ENCODE results near the gene MUC6.
A peak's percentile ranks its signal among the peaks of the same experiment; 100 is the strongest.
"Not testable (repeated sequence)": the region's sequence is repeated elsewhere in the genome, so short reads cannot be mapped to it uniquely, and the experiment has no call there.

The MUC6 gene

DNA sequence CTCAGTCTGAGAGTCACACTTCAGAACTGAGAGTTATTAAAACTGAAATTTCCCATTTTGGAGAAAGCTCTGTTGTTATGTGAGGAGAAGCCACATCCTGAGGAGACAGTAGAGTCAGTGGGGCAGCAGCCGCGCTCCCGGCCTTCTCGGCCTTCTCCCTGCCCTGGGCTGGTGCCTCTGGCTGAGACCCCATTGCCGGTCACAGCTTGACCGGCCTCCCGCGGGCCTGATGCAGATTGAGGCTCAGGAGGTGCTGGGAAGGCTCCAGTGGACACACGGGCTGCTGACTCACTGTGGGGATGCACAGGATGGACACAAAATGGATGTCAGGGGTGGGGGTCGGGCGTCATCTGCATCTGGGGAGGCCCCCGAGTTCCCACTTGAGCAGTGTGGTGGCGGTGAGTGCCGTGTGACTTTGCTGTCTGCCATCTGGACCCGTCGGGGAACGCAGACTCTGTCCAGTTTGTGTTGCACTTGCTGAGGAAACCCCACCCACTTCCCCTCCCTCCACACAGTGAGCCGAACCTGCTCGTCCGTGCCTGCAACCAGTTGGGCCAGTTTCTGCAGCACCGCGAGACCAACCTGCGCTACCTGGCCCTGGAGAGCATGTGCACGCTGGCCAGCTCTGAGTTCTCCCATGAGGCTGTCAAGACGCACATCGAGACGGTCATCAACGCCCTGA, 50.1 kb downstream of the MUC6 start:
- DNase-seq (ENCODE audit: low spot score) = no peak

DNA sequence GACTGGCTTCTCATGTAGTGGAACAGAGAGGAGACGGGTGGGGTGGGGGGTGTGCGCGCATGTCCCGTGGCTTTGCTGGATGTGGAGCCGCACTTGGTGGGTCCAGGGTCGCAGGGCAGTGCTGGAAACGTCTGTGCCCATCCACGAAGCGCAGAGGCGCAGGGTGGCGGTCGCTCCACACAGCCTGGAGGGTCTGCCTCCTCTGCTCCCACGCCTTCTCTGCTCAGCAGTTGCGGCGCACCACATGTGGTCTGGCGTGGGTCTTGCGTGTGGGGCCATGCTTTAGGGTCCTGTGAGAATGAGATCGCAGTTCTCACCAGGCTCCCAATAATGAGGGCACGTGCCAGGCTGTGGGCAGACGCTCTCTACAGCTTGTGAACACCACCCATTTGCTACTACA, 50.7 kb downstream of the MUC6 start:
- no peak for DNase-seq (ENCODE audit: low spot score)

DNA sequence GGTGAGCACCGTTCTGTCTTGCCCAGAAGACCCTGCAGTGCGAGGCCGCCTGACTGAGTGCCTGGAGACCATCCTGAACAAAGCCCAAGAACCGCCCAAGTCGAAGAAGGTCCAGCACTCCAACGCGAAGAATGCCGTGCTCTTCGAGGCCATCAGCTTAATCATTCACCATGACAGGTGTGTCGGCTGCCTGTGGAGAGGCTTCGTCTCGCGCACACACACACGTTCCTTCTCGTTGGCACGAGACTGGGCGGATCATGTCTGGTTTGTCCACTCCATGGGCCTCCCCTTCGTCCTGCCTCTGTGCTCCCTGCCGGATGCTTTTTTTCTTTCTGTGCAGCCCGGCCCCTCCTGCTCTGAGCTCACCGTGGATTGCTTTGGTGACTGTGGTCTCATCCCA, 51.1 kb downstream of the MUC6 start:
- no peak for DNase-seq (ENCODE audit: low spot score)

DNA sequence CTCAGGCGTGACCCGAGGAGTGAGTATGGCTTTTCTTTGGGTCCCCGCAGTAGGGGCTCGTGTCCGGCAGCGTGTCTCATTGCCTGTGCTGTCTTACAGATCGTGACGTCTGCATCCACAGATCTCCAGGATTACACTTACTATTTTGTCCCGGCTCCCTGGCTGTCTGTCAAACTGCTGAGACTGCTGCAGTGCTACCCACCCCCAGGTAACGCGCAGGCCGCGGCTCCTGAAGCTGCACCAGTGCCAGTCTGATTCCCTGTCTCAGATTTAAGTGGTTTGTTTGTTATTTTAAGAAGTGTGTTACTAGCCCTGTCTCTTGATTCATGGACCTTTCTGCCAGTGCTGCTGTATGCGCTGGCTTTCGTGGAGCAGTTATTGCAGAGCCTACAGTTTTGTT, 52.0 kb downstream of the MUC6 start:
- no peak for DNase-seq (ENCODE audit: low spot score)

DNA sequence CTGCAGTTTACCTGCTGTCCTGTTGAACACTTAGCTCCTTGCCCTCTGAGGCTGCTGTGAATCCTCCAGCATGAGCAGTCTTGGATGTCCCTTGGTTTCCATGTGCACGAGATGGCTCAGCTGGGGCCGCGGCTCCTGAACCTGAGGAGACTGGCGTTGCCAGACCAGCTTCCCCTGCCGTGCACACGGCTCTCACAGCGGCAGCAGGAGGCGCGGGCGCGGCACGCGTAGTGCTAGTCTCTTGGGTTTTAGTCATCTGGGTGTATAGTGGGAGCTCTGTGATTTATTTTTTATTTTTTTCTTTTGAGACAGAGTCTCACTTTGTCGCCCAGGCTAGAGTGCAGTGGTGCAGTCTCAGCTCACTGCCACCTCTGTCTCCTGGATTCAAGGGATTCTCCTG, 54.8 kb downstream of the MUC6 start:
- no peak for DNase-seq (ENCODE audit: low spot score)

DNA sequence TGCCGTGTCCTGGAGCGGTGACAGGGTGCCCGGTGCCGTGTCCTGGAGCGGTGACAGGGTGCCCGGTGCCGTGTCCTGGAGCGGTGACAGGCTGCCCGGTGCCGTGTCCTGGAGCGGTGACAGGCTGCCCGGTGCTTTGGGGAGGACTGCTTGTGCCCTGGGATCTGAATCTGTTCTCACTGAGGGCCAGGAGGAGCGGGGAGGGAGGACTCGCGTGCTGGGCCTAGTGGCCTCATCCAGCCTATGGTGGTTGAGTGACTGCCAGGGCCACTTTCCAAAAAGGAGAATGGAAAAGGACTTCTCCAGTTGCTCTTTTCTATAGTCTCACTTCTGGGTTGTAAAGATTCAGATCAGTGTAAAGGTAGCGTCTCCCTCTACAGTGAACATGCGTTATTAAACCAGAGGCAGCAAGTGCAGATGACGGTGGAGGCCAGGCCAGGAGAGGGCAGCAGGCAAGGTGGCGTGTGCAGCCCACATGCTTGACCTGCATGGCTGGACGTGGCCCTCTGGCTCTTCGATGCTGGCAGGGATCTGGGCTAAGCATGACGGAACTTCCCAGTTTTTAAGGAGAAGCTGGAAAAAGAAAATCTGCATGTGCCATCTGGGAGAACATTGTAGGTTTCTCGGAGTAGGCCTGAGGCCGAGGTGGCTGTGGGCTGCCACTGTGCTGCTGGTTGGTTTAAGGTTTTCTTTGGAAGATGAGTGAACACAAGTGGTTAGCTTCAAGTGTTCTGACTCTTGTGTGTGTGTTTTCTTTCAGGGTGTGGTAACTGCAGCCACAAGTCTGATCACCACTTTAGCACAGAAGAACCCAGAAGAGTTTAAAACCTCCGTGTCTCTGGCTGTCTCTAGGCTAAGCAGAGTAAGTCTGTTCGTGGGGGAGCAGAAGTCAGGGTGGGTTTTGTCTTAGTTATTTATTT, 55.8 kb downstream of the MUC6 start:
- DNase-seq (ENCODE audit: low spot score) = no peak

DNA sequence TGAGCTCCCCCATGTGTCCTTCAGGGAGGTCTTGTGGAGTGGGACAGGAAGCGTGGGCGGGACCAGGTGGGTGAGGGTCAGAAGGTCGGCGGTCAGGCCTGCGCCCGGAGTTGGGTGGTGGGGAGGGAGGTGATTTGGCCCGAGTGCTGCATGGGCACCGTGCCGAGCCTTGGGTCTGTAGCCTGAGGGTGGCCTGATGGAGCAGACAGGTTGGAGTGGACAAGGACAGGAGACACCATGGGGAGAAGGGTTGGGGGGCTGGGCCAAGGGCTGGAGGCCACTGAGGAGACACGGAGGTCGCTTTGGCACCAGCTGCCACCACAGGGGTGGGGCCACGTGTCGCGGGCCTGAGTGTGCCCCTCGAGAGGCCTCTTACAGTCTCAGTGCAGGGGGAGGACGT, 57.7 kb downstream of the MUC6 start:
- no peak for DNase-seq (ENCODE audit: low spot score)

DNA sequence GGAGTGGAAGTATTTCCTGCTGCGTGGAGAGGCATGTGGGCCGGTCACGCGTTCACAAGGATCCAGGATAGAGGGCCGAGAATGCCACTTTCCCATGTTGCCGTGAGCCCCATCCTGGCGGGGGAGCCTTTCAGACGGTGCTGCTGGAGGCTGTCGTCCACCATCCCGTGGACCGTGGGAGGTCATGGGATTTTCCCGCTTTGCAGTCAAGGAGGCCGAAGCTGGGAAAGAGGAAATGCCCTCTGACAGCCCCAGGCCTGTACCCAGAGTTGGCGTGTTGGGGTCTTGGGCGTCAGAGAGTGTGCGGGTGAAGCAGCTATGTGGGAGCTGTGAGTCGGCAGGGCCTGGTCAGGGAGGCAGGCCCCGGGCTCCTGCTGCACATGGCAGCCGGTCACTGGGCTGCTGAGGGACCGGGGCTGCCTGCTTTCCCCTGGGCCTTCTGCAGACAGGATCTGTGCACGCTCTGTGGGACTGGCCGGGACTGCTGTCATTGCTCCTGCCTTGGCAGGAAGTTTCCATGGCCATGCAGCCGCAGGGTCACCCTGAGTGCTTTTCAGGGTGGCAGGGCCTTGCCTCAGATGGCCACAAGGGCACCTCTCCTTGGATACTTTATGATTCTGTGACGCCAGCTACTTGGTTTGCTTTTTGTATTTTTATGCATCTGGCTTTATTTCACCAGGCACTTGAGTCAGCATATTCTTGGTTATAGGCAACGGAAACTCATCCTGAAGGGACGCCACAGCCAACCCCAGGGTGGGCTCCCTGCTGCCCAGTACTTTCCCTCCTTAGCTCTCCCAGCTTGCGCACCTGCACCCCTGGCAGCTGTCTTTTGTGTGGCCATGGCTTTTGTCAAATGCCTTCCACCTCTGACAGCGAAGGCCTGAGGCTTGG, 58.4 kb downstream of the MUC6 start:
- no peak for DNase-seq (ENCODE audit: low spot score)

DNA sequence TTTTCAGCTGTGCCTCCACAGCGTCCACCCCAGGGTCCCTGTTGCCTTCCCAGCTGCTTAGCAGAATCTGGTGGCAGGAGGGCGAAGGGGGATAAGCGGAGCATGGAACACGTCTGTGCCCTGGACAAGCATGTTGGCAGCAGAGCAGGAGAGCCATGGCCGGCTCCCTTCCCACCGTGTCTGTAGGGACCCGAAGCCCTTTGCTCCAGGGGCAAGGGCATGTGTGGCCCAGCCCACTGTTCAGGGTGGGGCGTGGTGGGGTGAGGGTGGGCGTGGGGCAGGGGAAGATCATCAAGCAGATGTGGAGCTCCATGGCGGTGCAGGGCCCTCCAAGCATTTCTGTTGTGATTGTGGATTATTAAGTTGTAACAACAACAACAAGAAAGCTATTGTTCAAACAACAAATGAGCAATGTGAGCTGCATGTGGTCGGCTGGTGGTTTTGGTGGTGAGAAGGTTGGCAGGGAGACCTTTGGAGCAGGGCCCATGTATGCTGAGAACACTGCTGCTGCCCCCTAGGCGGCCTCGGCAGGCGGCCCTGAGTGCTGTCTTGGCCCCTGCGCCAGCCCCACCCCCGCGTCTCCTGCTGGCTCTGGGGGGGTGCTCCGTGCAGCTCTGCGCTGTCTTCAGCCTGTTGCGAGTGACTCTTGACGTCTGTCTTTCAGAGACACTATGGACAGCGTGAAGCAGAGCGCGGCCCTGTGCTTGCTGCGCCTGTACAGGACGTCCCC, 59.9 kb downstream of the MUC6 start:
- no peak for DNase-seq (ENCODE audit: low spot score)

DNA sequence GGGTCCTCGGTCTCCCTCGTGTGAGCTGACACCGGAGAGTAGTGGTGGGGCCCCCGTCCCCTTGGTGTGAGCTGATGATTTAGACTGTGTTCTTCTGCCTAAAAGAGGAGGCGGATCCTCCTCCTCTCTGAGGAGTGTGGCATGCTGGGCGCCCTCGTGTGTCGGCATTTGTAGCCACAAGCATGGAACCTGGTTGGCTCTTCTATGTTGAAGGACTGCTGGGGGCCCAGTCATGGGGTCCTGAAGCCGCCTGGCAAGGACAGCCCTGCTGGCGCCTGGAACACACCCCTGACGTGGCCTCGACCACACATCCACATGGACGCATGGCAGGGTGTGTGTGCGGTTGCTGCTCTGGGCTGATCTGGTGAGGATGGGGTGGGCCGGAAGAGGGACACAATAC, 60.7 kb downstream of the MUC6 start:
- peak; percentile 41 for DNase-seq (ENCODE audit: low spot score)

DNA sequence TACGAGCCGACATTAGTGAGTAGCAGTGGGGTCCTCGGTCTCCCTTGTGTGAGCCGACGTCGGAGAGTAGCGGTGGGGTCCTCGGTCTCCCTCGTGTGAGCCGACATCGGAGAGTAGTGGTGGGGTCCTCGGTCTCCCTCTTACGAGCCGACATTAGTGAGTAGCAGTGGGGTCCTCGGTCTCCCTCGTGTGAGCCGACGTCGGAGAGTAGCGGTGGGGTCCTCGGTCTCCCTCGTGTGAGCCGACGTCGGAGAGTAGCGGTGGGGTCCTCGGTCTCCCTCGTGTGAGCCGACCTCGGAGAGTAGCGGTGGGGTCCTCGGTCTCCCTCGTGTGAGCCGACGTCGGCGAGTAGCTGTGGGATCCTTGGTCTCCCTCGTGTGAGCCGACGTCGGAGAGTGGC, 61.1 kb downstream of the MUC6 start:
- not testable (repeated sequence) for DNase-seq (ENCODE audit: low spot score)

DNA sequence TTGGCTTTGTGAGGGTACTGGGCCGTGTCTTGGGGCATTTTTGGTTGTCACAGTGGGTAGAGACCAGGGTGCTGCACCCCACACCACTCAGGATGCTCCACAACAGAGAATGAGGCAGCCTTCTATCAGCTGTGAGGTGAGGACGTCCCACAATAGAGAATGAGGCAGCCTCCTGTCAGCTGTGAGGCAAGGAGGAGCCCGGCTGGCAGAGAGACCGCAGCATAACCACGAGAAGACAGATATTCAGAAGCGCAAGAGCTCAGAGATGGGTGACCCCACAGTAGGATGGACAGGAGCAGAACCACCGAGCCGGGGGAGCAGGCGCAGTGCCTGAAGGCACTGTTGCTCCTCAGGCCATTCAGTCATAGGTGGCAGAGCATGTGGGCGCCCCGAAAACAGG, 63.3 kb downstream of the MUC6 start:
- no peak for DNase-seq (ENCODE audit: low spot score)

DNA sequence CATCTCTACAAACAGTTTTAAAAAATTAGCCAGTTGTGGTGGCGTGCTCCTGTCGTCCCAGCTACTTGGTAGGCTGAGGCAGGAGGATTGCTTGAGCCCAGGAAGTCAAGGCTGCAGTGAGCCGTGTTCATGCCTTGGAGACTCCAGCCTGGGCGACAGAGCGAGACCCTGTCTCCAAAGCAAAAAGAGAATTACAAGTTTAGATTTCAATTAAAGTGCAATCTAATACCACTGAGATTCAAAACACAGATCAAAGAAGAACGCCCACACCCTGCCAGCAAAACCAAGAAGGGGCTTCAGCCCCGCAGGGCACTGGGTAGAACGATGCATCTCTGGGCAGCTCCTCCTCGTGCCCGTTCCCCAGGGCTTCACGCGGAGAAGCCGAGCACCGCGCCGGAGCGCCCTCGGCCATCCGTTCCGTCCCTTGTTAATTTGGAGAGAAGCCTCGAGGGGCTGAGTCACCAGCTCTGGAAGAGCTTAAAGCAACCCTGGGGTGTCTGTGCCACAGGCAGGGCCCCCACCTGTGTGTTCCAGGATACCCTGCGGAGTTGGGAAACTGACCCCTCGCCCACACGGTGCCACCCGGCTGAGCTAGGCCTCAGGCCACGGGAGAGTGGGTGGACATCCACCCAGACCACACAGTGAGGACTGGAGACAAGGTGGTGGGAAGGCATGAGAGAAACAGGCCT, 63.9 kb downstream of the MUC6 start:
- DNase-seq (ENCODE audit: low spot score) = no peak

DNA sequence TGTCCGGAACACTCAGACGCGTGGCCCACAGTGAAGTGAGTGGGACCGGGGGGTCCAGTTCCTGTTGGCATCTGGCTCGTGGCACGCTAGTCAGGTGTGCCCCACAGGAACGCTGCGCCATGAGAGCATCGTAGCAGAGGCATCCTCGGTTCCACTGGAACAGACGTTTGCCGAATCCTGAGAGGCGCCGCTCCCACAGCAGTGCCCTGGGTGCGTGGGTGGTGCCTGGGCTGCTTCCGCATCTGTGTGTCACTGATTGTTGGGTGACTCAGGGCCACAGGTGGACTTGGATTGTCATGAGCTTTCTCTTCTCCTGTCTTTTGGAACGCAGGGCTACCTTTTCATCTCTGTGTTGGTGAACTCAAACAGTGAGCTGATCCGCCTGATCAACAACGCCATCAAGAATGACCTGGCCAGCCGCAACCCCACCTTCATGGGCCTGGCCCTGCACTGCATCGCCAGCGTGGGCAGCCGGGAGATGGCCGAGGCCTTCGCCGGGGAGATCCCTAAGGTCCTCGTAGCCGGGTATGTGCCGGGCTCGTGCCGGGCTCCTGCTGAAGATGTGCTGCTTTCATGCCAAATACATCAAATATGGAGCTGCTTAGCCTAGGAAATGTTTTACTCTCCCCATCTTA, 64.7 kb downstream of the MUC6 start:
- no peak for DNase-seq (ENCODE audit: low spot score)

DNA sequence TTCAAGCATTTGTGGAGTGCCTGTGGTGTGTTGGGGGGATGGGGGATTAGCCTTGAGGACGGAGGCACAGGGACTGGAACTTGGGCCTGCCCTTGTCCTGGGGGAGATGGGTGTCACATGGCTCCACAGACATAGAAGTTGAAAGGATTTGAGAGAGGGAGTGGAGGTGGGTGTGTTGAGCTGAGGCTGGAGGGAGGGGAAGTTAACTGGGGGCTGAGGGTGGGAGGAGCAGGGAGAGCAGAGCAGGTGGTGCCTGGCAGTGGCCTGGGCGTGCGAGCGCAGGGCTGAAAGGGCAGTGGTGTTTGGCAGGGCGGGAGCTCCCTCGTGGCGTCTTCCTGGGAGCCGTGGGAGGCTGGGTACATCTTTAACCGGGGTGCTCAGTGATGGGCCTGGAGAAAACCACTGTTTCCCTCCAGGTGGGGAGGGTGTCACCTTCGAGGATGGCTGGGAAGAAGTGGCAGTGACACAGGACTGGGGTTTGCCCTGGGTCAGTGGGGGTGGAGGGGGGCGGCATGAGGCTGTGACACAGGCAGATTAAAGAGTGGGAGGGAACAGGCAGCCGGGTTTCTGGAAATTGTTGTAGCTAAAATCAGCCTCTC, 65.3 kb downstream of the MUC6 start:
- no peak for DNase-seq (ENCODE audit: low spot score)

DNA sequence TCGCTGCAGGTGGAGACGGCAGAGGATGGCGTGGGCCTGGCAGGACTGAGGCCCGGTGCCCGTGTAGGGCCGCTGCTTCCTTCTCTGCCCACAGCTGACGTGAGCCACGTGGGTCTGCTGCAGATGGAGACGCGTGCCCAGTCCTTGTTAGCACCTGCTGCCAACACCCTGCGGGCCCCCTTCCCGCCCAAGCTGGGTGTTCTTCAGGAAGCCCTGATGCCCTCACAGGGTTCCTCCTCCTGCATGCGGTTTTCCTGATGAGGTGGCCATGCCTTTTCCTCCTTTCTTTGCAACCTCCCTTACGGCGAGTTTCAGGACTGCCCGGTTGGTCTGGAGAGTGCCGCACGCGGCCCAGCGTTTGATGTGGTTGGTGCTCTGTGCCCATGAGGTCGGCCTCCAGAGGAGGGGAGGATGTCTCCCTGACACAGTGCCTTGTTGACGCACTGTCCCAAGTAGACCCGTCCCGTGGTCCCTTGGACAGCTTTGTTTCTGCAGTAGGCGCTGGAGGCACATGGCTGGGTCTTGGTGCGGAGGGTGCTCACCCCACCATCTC, 66.1 kb downstream of the MUC6 start:
- DNase-seq (ENCODE audit: low spot score) = no peak

DNA sequence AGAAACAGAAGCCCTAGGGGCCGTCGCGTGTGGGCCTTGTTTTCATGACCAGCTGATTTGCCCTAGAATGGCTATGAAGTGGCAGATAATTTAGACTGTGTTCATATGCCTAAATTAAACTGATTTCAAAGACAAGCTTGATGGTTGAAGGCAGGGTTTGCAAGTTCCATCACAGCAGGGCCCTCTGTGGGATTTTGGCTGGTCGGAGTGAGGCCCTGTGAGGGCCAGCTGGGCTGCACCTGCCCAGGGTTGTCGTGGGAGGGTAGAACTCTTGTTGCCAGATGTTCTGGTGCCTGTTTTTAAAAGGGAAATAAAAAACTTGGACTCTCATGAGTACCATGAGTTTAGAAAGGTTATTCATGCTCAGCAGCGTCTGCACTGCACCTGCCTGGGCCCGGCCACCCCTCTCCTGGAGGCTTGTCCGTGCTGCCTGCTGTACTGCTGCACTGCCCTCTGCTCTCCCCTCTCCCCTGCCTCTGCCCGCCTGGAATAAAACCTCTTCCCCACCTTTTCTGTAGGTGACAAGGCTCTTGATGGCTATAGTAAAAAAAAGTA, 66.8 kb downstream of the MUC6 start:
- peak; percentile 67 for DNase-seq (ENCODE audit: low spot score)

DNA sequence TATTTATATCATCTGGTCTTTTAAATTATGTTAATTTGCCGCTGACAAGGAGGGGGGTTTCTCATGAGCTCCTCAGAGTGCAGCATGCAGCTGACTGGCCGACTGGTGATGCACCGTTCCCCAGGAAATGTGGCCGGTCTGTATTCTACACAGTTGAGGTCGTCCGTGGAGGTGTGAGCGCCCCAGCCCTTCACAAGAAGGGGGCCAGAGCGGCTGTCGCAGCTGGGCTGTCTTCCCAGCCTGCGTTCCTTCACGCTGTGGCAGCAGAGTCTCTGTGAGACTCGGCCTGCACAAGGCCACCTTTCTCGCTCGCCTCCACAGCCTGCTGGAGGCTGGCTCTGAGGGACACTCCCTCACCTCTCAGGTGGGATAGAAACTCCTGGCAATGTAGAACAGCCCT, 67.7 kb downstream of the MUC6 start:
- no peak for DNase-seq (ENCODE audit: low spot score)

DNA sequence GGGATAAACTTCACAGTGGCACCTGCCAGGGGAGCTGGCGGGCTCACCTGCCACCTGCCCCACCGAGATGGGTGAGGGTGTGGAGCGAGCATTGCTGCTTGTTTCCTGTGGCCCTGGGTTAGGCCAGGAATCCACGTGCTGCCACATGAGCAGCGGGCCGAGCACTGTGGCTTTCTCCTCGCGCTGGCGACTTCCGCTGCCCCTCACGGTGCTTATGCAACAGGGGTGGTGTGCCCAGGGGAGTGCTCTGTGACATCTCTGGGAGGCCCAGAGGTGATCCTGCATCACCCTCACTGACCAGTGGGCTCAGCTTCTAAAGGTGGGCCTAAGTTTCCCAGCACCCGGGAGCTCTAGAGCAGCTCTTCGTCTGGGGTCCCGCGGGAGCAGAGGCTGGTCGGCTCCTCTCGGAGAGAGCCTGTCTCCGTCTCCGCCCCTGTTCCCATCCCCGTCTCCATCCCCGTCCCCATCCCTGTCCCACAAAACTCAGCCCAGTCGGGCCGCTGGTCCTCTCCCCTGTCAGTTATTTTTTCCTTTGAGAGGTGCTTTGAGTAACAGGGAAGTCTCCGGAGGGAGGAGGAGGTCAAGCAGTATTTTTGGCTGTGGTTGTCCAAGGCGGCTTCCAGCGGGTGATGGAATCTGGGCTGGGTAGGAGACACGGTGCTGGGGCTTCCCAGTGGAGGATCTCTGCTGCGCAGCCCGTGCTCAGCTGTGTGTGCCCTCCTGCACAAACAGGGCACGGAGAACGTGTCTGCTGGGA, 68.3 kb downstream of the MUC6 start:
- DNase-seq (ENCODE audit: low spot score) = no peak

Measured in NAMALWA (cell line).